Stomach (tissue), 4 donors: ENCODE results near the gene ERMARD.

Source experiments
- CTCF ChIP-seq, 7 experiments: fragments of 450-650 bp in 4 of 7; fragments of 200-600 bp in 3 of 7; sonication (generic) in 3 of 7; IDR thresholded peaks; one replicate each; pipeline ENCODE4 v1.5.1; 2016 to 2019; ENCODE audit warnings: antibody characterized with exemption in 7 of 7, control low read depth in 2 of 7, mild to moderate bottlenecking in 1 of 7
- EP300 ChIP-seq: sonication (generic); formaldehyde crosslinking; IDR thresholded peaks from one replicate; pipeline ENCODE4 v1.6.1; 2017; ENCODE audit warnings: antibody characterized with exemption

GRCh38 chr6:169785566-169785965 is 34.1 kb downstream of the ERMARD start:
- TF ChIP-seq CTCF (IDR thresholded peaks at IDR 0.05) (no peak), EP300 (no peak)
